HG03354 (cell line): ENCODE data around the gene TFRC.
A peak's percentile ranks its signal among the peaks of the same experiment; 100 is the strongest.
"Not testable (repeated sequence)": the region's sequence is repeated elsewhere in the genome, so short reads cannot be mapped to it uniquely, and the experiment has no call there.

ENCODE experiments used
- ATAC-seq: cut with Tn5 transposase; IDR thresholded peaks from one replicate; pipeline ENCODE4 v1.9.1; 2021; ENCODE audit warnings: mild to moderate bottlenecking; ENCODE audit not compliant: unreplicated experiment, poor library complexity, severe bottlenecking

The TFRC gene

DNA sequence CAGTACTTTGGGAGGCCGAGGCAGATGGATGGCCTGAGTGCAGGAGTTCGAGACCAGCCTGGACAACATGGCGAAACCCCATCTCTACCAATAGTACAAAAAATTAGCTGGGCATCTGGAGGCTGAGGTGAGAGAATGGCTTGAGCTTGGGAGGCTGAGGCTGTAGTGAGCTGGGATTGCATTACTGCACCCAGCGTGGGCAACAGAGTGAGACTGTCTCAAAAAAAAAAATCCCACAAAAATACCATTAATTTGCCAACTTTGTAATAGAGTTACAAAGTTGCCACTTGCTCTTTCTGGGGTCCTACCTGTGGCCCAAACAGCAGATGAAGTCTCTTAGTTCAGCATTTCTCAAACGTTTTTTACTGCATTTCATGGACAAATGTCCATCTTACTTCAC, 6.0 kb upstream of the TFRC start:
- ATAC-seq, result no peak

- ATAC-seq, result no peak
Observed at GRCh38 chr3:196082619-196082971, 705 bp upstream of the TFRC start.

DNA sequence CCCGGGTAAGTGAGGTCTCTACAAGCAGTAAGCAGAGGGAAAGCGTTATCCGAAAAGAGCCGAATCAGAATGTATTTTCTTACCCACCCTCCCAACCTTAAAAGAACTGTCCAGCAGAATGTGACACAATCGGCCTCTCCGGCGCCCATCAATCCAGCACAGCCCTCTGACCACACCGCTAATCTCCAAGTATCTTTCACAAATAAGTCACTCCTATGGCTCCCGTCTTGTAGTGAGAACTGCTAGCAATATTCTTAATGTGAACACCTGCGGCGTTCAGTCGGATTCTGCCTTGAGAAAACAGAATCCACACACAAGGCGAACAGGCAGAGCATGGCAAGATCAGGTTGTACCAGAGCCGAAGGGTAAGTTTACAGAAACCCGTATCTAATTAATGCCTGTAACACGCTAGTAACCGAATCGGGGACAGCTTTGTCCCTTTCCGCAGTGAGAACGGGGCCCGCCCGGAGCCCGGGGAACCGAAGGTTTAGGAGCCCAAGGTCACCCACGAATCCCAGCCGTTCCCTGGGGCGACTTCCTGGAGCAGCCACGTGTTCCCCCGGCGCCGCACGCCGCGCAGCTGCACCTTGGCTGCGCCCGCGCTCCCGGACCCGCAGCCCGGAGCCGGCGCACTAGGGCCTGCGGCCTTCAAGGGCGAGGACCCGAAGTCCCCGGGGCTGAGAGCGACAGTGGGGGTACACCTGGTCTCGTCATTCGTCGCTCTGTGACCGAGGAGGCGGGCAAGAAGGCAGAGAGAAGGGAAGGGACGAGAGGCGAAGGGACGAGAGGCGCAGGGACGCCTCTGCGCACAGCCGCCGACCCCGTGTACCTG, 672 bp downstream of the TFRC start:
- peak; percentile 56 for ATAC-seq

DNA sequence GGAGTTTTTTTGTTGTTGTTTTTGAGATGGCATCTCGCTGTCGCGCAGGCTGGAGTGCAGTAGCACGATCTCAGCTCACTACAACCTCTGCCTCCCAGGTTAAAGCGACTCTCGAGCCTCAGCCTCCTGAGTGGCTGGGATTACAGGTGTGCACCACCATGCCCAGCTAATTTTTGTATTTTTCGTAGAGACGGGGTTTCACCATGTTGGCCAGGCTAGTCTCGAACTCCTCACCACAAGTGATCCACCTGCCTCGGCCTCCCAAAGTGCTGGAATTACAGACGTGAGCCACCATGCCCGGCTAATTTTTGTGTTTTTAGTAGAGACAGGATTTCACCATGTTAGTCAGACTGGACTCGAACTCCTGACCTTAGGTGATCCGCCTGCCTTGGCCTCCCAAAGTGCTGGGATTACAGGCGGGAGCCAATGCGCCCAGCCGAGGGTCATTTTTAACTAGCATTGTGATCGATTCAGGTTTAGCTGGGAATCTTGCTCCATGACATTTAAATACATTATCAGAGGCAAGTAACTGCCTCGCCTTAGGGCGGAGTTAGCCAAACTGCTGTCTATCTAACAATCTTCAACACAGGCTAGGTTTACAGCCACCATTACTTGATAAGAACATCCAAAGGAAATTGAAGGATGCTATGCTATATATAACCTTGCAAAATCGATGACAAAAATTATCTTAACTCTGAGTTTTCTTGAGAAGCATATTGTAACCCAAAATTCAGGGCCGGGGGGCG, 1.6 kb downstream of the TFRC start:
- not testable (repeated sequence) for ATAC-seq

GRCh38 chr3:196079682-196080081, 2.2 kb downstream of the TFRC start:
- no peak for ATAC-seq

GRCh38 chr3:196075013-196075412, 6.9 kb downstream of the TFRC start:
- ATAC-seq, result no peak

DNA sequence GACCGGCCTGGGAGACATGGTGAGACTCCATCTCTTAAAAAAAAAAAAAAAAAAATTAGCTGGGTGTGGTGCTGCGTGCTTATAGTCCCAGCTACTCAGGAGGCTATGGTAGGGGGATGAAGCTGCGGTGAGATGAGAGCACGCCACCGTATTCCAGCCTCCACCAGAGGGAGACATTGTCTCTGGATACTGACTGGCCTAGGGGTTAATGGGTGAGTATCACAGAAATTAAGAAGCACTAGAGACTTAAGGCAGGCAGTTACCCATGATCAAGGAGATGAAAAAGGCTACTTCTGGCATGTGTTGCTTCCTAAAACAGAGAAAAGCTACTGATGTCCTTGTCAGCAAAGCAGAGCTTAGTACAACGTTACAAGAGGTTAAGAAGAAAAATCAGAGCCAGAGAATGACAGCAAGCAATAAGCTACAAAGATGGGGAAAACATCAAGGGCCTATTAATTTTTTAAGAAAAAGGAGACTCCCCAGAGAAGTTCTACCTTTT, 8.6 kb downstream of the TFRC start:
- peak; percentile 86 for ATAC-seq

DNA sequence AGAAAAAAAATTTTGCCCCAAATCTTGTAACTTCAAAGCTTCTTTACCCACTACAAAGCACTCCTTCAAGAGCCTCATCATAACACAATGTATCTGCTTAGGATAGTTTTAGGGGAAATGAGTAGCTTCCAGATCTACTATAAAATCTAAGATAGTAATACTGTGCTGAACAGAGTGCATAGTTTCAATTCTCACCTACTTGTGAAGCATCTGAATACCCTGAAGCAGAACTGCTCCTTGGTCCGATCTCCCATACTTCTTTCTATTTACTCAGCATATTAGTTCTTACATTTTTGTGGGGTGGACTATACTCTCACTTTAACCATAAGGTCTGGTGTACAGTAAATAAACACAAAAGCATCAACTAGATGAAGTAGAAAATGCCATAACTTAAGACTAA, 9.6 kb downstream of the TFRC start:
- no peak for ATAC-seq

GRCh38 chr3:196068812-196069211, 13.1 kb downstream of the TFRC start:
- not testable (repeated sequence) for ATAC-seq

- ATAC-seq, result no peak
Observed at GRCh38 chr3:196067439-196067838, 14.5 kb downstream of the TFRC start.

DNA sequence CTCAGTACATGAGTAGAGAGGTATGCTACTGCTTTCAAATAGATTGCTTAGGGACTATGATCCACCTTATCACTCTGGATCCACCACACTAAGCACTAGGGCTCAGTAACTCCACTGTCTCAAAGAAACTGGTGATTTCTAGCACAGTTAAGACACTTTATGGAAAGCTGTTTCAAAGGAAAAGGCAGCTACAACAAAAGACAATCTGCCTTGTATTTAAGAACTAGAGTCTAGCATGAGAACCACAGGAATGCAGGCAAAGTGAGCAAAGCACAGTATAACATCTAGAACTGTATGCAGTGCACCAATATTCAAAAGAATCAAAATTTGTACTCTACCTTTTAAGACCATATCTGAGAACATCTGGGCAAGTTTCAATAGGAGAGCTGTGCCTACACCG, 17.9 kb downstream of the TFRC start:
- ATAC-seq, result no peak

GRCh38 chr3:196063456-196063855, 18.4 kb downstream of the TFRC start:
- no peak for ATAC-seq

DNA sequence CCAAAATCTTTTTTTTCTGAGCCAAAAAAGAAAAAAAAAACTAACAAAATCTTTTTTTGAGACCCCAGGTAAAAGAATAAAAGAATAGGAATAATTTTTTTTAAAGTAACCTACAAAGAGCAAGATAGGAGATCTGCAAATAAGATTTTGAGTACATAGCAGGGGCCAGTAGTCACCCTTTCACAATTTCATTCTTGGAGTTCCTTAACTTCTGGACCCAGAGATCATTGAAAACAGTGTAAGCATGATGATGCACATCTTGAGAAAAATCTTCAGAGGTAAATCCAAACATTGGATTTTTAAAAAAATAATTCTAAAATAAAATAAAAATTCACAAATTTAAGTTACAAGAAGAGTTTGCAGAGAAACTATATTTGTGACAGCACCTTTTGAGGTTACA, 18.8 kb downstream of the TFRC start:
- no peak for ATAC-seq

GRCh38 chr3:196060834-196061233, 21.1 kb downstream of the TFRC start:
- no peak for ATAC-seq

DNA sequence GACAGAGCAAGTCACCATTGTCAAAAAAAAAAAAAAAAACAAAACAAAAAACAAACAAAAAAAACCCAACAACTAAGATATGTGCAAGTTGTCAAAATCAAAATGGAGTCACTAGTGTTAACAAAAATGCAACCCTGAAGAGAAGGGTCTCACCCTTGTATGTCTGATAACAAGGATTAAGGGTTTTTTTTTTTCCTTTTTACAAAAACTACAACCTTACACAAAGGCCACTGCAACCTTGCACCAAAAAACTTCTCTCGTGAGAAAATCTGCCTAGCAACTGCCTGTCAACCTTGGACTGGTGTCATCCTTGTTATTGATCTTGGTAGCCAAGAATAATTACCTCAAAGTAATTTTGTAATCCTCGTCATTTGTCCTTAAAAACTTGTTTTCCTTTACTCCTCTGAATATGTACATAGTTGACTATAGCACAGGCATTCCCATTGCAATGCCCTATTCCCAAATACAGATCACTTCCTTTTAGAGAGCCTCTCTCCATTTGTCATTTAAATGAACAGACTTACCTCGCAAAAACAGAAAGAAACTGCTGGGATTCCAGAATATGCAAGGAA, 24.0 kb downstream of the TFRC start:
- ATAC-seq, result no peak

GRCh38 chr3:196056371-196056770, 25.5 kb downstream of the TFRC start:
- ATAC-seq, result not testable (repeated sequence)

DNA sequence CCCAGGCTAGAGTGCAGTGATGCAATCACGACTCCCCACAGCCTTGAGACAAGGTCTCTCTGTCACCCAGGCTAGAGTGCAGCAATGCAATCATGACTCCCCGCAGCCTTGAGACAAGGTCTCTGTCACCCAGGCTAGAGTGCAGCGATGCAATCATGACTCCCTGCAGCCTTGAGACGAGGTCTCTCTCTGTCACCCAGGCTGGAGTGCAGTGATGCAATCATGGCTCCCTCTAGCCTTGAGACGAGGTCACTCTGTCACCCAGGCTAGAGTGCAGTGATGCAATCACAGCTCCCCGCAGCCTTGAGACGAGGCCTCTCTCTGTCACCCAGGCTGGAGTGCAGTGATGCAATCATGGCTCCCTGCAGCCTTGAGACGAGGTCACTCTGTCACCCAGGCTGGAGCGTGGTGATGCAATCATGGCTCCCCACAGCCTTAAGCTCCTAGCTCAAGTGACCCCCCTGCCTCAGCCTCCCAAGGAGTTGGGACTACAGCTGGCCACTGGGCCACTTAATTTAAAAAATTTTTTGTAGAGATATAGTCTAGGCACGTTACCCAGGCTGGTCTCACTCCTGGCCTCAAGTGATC, 26.1 kb downstream of the TFRC start:
- no peak for ATAC-seq

GRCh38 chr3:196055240-196055639, 26.6 kb downstream of the TFRC start:
- ATAC-seq, result no peak

- no peak for ATAC-seq
Observed at GRCh38 chr3:196054661-196055060, 27.2 kb downstream of the TFRC start.

DNA sequence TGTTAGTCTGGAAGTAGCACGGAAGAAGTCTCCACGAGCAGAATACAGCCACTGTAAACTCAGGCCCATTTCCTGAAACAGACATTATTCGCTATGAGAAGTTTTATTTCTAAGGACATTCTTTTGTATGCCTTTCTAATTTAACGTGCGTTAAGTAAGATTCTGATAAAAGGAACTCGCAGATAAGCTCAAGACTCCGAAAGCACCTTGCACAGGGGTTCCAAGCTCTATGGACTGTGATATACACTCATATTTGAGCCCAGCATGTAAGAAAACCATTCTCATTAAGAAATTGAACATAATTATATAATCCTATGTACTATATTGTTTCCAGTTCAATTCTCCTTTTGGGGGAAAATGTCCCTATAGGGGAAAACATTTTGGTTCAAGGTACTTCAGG, 28.4 kb downstream of the TFRC start:
- ATAC-seq, result no peak
